Motor neuron (in vitro differentiated cells): ENCODE data around the gene ZCCHC14. TPM values are rescaled to one million over a fixed set of nuclear protein-coding genes. Genes with fewer than 3 reads are reported as not detected.
"Not testable (repeated sequence)": the region's sequence is repeated elsewhere in the genome, so short reads cannot be mapped to it uniquely, and the experiment has no call there.

Experiments used
- ATAC-seq, 8 experiments: fragments of 200-7000 bp; cut with Tn5 transposase; replicated peaks in 6 of 8; 2 replicates each; pipeline ENCODE4 v1.8.0; 2021; ENCODE audit warnings: mild to moderate bottlenecking in 8 of 8, moderate library complexity in 8 of 8
- H3K27ac ChIP-seq, 2 donors: fragments of 250-450 bp; sonication (Bioruptor Pico); 2 replicates each; pipeline ENCODE4 v1.9.0; 2021; ENCODE audit warnings: antibody characterized with exemption in 2 of 2, mild to moderate bottlenecking in 2 of 2, moderate library complexity in 1 of 2
- H3K4me1 ChIP-seq, 2 donors: fragments of 250-450 bp; sonication (Bioruptor Pico); replicated peaks in 1 of 2; 2 replicates each; pipeline ENCODE4 v1.6.1; 2021; ENCODE audit warnings: antibody characterized with exemption in 2 of 2, mild to moderate bottlenecking in 2 of 2, moderate library complexity in 1 of 2
- H3K4me3 ChIP-seq, 5 donors: fragments of 250-450 bp; sonication (Bioruptor Pico); 2 replicates each; pipeline ENCODE4 v1.9.0; 2021; ENCODE audit warnings: antibody characterized with exemption in 5 of 5, mild to moderate bottlenecking in 5 of 5, moderate library complexity in 4 of 5
- WGBS, 10 experiments: fragments of 450-650 bp; shearing (Covaris generic); methylation state at CpG; one replicate each; pipeline ENCODE4 v1.0.0; 2022; 5-methylcytosine and 5-hydroxymethylcytosine counted together
- in situ Hi-C, 9 experiments: fragments of 400-800 bp; cut with MboI; loops; one replicate each; pipeline ENCODE4 v1.15.0; 2021; ENCODE audit warnings: low sequenced_read_pairs in 9 of 9, low pct_unique_long_range_greater_than_20kb in 2 of 9; ENCODE audit not compliant: unreplicated experiment in 9 of 9
- total RNA-seq, 8 experiments: library from RNA; unstranded; fragments of 300-600 nt; gene quantifications; 2 replicates each; pipeline versions ENCODE4 v1.2.3 to v1.2.4, GENCODE V29; 2022

ZCCHC14 gene
- total RNA-seq, 8 experiments from 2014 or later: 11.2 to 30.3 (median 17.0) TPM

DNA sequence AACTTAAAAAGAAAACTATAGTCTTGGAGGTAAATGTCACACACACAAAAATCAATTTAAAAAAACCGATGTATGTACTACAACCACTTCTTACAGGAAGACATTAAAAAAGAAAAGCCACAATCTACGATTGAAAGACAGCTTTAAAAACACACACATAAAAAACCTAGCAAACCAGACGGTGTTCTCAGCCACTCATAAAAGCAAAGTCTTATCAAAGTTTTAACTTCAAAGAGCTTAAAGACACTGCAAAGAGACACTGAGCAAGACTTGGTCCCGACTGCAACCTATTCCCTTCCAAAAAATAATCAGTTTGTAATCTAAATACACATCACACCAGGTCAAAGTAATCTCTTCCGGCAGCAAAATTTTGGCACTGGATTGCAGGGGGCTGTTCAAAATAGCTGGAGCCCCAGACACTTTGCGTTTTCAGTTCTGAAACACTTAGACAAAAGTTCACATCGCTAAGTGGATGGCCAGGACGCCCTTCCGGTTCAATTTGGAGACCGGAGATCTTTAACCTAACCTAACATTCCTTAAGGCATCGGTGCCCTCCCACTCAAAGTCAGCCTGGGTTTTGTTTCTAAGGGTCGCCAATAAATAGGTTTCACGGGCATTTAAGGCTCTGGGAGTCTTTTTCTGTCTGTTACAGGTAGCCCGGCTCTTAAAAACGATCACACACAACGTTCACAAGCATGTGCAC is 2.6 kb downstream of the ZCCHC14 start:
- WGBS, 10 experiments: 0 to 45% (median 24%) methylated on average over 2 to 16 of the region's 16 CpGs; no CpG with 5 or more reads in 1 of the 10 experiments
- in situ Hi-C loops: no loop called here
- peak overlapping the region; percentile 42 to 95 (median 83) for H3K4me3 ChIP-seq
- ATAC-seq: no peak
- H3K27ac ChIP-seq: no peak overlapping the region
- peaks cover 34 to 37% of the 10 kb centered on the region in 2 donors for H3K4me1 ChIP-seq

DNA sequence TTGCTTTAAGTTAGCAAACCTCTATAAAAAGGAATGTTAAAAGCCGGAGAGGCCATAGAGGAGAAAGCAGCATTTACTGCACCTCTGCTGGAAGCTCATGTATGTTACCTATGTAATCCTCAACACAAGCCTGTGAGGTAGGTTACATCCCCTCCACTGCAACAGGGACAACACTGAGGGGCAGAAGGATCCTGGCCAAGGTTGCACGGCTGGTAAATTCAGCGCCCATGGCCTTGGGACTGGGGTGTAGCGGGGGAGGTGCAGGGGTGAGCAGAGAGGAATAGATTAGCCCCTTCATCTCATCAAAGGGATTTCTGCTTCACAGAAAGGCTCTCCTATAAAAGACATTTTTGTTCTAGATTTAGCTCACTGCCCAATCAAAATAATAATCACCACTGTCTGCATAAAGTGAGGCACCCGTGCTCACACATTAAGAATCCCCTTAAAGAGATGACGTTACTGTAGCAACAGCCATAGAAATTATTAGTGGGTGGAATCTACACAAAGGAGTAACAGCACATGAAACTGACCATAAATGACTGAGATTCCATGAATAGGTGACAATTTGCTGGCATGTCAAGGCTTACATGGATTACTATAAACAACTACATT is 3.3 kb downstream of the ZCCHC14 start:
- ATAC-seq: no peak
- in situ Hi-C loops: no loop called here
- peak overlapping the region; percentile 42 to 95 (median 83) for H3K4me3 ChIP-seq
- peaks cover 37 to 40% of the 10 kb centered on the region in 2 donors for H3K4me1 ChIP-seq
- H3K27ac ChIP-seq: no peak overlapping the region
- 0 to 60% (median 37%) methylated on average over 1 to 2 of the region's 6 CpGs; no CpG with 5 or more reads in 4 of the 10 experiments for WGBS, 10 experiments

DNA sequence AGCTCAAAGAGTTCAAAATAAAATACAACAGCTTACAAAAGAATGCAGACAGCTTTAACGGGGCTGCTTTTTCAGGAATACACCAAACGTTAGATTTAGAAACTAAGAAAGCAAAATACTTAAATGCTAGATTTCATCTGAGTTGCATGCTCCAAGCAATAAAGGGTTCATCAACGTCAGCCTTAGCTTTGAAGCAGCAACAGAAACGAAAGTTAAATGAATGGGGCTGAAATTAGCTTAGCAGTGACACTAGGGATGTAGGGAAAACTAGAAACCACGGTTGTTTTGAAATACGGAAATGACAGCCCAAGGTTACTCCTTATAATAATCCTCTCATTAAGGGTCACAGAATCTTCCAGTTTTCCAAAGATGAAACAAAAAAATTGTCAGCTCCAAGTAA is 3.9 kb downstream of the ZCCHC14 start:
- H3K27ac ChIP-seq, in situ Hi-C loops, ATAC-seq: not testable (repeated sequence)
- WGBS, 10 experiments: 10 to 68% (median 29%) methylated on average over 2 to 6 of the region's 6 CpGs; no CpG with 5 or more reads in 2 of the 10 experiments
- peak overlapping the region in 3 of 5 donors; percentile 22 to 84 (median 64) for H3K4me3 ChIP-seq
- H3K4me1 ChIP-seq: peaks cover 37 to 40% of the 10 kb centered on the region in 2 donors

DNA sequence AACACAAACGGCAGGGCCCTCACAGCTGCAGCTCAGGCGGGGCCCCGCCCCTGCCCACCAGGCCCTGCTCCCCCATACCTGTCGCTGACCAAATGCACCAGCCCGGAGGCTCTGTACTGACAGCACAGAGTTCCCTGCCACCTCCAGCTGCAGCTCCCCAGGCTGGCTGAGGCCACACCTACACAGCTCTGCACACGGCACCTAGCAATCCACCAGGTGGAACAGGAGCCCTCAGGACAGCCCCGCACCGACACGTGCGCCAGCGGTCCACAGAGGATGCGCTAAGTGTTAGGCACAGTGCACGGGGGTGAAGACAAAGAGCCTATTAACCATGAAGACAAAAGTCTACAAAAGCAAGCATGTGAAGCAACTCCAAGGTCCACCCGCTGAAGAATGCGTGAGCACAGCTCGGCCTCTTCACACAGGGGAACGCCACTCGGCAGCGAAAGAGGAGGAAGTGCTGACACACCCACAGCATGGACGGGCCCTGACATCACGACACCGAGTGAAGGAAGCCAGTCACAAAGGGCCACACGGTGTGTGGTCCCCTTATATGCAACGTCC is 5.4 kb downstream of the ZCCHC14 start:
- ATAC-seq: peak; percentile 39 to 79 (median 64)
- 20 to 54% (median 40%) methylated on average over 1 to 10 of the region's 24 CpGs; no CpG with 5 or more reads in 5 of the 10 experiments for WGBS, 10 experiments

DNA sequence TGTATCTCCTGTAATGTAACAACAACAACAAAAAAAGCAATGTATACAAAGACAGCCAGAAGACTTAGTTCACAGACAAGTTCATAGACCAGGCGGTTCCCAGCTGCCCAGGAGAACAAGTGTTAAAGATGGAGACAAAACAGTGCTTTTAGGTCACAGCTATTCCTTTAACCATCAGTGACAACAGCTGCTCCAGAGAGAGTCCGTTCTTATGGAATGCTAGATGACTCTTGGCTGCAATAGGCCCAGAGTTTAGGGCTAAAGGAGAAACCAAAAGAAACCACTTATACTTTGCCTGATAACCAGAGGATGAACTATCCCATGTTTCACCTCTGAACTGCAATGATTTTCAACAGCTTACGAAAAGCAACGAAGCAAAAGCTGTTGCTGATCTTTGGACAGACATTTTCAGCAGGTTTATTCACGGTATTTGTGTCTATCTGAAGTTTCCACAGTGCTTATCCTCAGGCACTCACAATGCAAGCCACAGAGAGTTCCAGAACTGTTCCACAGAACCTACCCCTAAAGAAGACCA is 6.0 kb downstream of the ZCCHC14 start:
- in situ Hi-C loops: no loop called here
- WGBS, 10 experiments: 37 to 92% (median 74%) methylated on average over 2 to 5 of the region's 5 CpGs; no CpG with 5 or more reads in 3 of the 10 experiments
- ATAC-seq: no peak
- H3K4me1 ChIP-seq: peaks cover 37% of the 10 kb centered on the region in 2 donors
- H3K27ac ChIP-seq: no peak overlapping the region
- no peak overlapping the region for H3K4me3 ChIP-seq

More for the DNA sequence above, 5.4 kb downstream of the ZCCHC14 start:
- H3K27ac ChIP-seq: no peak overlapping the region
- H3K4me1 ChIP-seq: peaks cover 37% of the 10 kb centered on the region in 2 donors
- peak overlapping the region; percentile 8 to 28 (median 8) for H3K4me3 ChIP-seq
- in situ Hi-C loops: no loop called here

DNA sequence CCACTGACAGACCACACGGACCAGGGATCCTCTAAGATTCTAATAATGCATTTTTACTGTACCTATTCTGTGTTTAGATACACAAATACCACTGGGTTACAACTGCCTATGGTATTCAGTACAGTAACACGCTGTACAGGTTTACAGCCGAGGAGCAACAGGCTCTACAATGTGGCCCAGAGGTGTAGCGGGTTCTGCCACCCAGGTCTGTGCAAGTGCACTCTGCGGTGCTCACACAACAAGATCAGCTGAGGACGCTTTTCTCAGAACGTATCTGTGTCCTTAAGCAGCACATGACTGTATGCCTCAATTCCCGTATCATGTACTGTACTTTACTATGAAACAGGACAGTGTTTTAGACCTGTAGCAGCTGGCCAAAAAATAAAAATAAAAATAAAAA is 6.5 kb downstream of the ZCCHC14 start:
- Histone ChIP-seq H3K27ac (no peak overlapping the region), H3K4me3 (no peak overlapping the region), H3K4me1 (peaks cover 37% of the 10 kb centered on the region in 2 donors)
- in situ Hi-C loops: no loop called here
- no peak for ATAC-seq
- 86 to 100% (median 94%) methylated on average over 1 to 4 of the region's 8 CpGs; no CpG with 5 or more reads in 4 of the 10 experiments for WGBS, 10 experiments

DNA sequence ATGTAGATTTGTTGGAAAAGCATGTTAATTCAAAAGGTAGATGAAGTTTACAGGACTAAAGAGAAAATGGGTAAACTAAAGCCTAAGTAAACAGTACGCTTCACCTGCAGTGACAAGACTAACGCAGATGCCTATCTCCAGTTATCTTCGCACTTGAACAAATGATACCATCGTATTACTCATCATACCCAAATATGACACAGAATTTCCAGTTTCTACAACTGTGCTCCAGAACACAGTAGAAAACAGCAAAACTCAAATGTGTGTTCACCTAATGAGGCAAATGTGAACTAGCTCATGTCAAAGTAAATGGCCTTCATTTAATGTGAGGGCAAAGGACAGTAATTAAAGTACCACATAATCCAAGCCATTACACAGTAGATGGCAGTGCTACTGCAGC is 7.0 kb downstream of the ZCCHC14 start:
- H3K4me3 ChIP-seq, in situ Hi-C loops, H3K27ac ChIP-seq, ATAC-seq: not testable (repeated sequence)
- peaks cover 32 to 37% of the 10 kb centered on the region in 2 donors for H3K4me1 ChIP-seq
- 63 to 100% (median 93%) methylated on average over 1 to 4 of the region's 4 CpGs; no CpG with 5 or more reads in 2 of the 10 experiments for WGBS, 10 experiments

DNA sequence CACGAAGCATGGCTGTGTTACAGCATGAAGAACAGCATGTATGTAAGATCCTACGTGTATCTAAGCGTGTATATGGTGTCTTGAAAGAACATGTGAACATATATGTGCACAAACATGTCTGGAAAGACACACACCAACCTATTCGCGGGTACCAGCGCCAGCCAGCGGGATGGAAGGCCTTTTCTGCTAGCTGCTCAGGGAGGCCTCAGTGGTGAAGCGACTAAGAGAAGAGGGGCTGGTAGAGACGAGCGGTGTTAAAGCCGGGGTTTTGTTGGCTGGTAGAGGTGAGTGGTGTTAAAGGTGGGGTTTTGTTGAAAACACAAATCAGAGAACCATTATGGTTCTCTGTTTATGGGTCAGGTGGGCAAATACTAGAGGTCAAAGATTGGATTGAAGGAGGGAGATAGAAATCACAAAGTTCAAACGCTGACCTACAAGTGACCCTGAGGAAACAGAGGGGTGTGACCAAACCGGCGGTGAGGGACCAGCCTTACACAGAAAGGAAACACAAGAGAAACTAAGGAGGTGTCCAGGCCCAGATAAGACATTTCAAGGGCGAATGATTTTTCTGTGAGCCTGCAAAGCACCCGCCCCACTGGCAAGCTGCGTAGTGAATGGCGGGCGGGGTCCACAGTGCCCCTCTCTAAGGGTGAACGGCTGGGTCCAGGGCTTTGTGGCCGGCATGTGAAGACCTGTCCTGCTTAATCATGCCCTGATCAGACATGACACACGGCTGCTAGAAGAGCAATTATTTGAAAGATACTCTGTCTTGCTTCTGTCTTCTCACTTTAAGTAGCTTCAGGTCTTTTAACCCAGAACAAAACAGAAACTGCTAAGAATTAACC is 8.1 kb downstream of the ZCCHC14 start:
- Histone ChIP-seq H3K4me1 (peaks cover 28 to 37% of the 10 kb centered on the region in 2 donors), H3K4me3 (no peak overlapping the region), H3K27ac (no peak overlapping the region)
- peak in 1 of 8 experiments; percentile 10 for ATAC-seq
- 18 to 100% (median 78%) methylated on average over 1 to 11 of the region's 22 CpGs; no CpG with 5 or more reads in 2 of the 10 experiments for WGBS, 10 experiments
- in situ Hi-C loops: no loop called here

DNA sequence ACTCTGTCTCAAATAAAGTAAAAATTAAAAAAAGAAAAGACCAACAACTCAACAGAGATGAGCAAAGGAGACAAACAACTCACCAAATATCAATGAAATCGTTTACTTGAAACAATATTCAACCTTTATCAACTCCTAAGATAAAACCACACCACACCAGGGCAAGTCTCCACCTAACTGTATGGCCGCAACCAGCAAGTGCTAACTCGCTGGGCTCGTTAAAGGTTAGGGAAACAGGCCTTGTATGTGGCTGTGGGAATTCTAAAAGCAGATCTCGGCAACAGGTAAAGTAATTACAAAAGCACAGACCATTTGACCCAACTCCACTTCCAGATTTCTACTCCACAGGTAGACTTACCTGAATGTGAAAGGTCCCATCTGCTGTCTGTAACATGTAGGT is 9.3 kb downstream of the ZCCHC14 start:
- Histone ChIP-seq H3K4me3 (no peak overlapping the region), H3K27ac (no peak overlapping the region), H3K4me1 (peaks cover 22 to 29% of the 10 kb centered on the region in 2 donors)
- WGBS, 10 experiments: 60 to 100% (median 75%) methylated on average over 1 to 3 of the region's 5 CpGs; no CpG with 5 or more reads in 3 of the 10 experiments
- ATAC-seq: no peak
- in situ Hi-C loops: no loop called here

DNA sequence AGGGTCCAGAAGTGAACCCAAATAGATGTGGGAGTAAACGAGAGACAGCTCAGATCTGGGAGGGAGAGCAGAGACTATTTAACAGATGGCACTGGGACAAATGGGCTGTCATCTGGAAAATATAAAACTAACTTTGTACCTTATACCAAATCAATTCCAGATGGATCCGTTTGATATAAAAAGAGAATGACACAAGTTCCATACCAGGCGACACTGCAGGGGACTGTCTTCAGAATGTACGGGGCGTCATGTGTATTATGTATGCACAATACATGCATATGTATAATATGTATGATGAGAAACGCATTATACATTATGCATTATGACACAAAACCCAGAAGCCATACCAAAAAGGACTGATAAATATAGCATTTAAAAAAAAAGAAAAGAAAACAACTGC is 10.2 kb downstream of the ZCCHC14 start:
- in situ Hi-C loops, H3K27ac ChIP-seq, H3K4me3 ChIP-seq: not testable (repeated sequence)
- ATAC-seq: peak in 3 of 8 experiments; percentile 19 to 71 (median 42)
- 0 to 100% (median 87%) methylated on average over 1 to 5 of the region's 6 CpGs; no CpG with 5 or more reads in 1 of the 10 experiments for WGBS, 10 experiments
- H3K4me1 ChIP-seq: peaks cover 18 to 24% of the 10 kb centered on the region in 2 donors

DNA sequence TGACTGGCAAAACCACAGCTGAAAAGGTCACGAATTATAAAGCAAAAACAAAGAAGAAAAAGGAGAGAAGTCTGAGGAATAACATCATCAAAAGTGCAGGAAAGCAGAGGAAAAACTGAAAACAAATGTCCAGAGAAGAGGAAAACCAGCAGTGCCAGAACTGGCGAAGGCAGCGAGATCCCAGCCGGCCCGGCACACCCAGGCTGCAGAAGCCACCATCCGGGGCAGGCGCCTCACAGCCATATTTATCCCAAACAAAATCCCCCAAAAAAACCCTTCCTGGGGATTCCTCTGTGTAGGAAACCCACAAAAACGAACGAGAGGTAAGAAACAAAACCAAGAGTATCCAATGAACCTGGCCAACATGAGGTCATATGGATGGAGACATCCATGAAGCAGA is 10.6 kb downstream of the ZCCHC14 start:
- no peak overlapping the region for H3K4me3 ChIP-seq
- H3K27ac ChIP-seq: no peak overlapping the region
- H3K4me1 ChIP-seq: peaks cover 14 to 20% of the 10 kb centered on the region in 2 donors
- in situ Hi-C loops: no loop called here
- peak in 3 of 8 experiments; percentile 26 to 34 (median 32) for ATAC-seq
- 2 to 100% (median 40%) methylated on average over 1 to 8 of the region's 9 CpGs; no CpG with 5 or more reads in 3 of the 10 experiments for WGBS, 10 experiments

DNA sequence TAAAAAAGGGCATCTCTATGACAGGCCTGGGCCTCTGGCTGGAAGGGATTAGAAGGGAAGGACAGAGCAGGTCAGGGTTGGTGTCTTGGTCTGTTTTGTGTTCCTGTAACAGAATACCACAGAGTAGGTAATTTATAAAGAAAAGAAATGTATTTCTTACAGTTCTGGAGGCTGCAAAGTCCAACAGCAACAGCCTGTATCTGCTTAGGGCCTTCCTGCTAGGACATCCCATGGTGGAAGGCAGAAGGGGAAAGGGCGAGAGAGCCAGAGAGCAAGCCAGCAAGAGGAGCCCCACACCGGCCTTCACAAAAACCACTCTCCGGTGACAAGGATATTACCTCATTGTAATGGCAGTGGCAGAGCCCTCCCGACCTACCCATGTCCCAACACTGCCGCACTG is 11.1 kb downstream of the ZCCHC14 start:
- in situ Hi-C loops: not testable (repeated sequence)
- WGBS, 10 experiments: 25 to 100% (median 85%) methylated on average over 1 to 2 of the region's 5 CpGs; no CpG with 5 or more reads in 6 of the 10 experiments

More for the DNA sequence above, 11.1 kb downstream of the ZCCHC14 start:
- not testable (repeated sequence) for H3K27ac ChIP-seq, H3K4me3 ChIP-seq, ATAC-seq
- peaks cover 10 to 15% of the 10 kb centered on the region in 2 donors for H3K4me1 ChIP-seq
